ENCODE results near the gene CFAP20DC.
"Not testable (repeated sequence)": the region's sequence is repeated elsewhere in the genome, so short reads cannot be mapped to it uniquely, and the experiment has no call there.

Gene CFAP20DC

GRCh38 chr3:58707390-58707930, 342.4 kb downstream of the CFAP20DC start:
- Histone ChIP-seq H3K4me2 (ENCODE audit: insufficient read depth, low read length, poor library complexity, severe bottlenecking) (no peak overlapping the region), H4K91ac (ENCODE audit: low read depth, low read length, poor library complexity) (no peak overlapping the region), H3K4me3 (ENCODE audit: low read length in 2 of 2) (no peak overlapping the region), H2BK15ac (ENCODE audit: low read length) (no peak overlapping the region), H3K4ac (ENCODE audit: low read length) (no peak overlapping the region), H3K9ac (ENCODE audit: low read depth, low read length, poor library complexity) (no peak overlapping the region), H3K14ac (ENCODE audit: low read length) (no peak overlapping the region), H2BK5ac (ENCODE audit: low read length) (no peak overlapping the region), H2AFZ (ENCODE audit: low read length) (no peak overlapping the region), H2AK5ac (ENCODE audit: low read depth, low read length) (no peak overlapping the region), H3K23ac (ENCODE audit: low read depth, low read length, poor library complexity) (no peak overlapping the region), H4K8ac (ENCODE audit: low read depth, low read length) (no peak overlapping the region), H3K27ac (replicated peaks; ENCODE audit: low read length) (no peak overlapping the region), H3K36me3 (replicated peaks in 1 of 2; ENCODE audit: control insufficient read depth in 2 of 2, insufficient read depth in 2 of 2, low read length in 2 of 2) (no peaks in the 10 kb centered on the region), H3K79me1 (ENCODE audit: low read depth, low read length) (no peaks in the 10 kb centered on the region), H3K9me3 (replicated peaks in 1 of 2; ENCODE audit: control insufficient read depth in 2 of 2, insufficient read depth in 1 of 2, low read depth in 1 of 2, low read length in 2 of 2) (peaks cover 0 to 6% of the 10 kb centered on the region in 2 donors), H2BK120ac (ENCODE audit: low read depth, low read length) (no peak overlapping the region), H3K18ac (ENCODE audit: low read length) (no peak overlapping the region), H2BK12ac (ENCODE audit: low read length) (no peak overlapping the region), H3K27me3 (ENCODE audit: control insufficient read depth in 3 of 3, insufficient read depth in 3 of 3, low read depth in 1 of 3, low read length in 3 of 3) (no peaks in the 10 kb centered on the region), H3K4me1 (ENCODE audit: control insufficient read depth in 2 of 2, insufficient read depth in 1 of 2, low read depth in 1 of 2, low read length in 2 of 2) (peaks cover 0 to 2% of the 10 kb centered on the region in 2 donors)
- no peak for DNase-seq (ENCODE audit: low spot score)
- WGBS, 2 donors (ENCODE audit: extremely low coverage in 2 of 2, insufficient read length in 2 of 2, insufficient replicate concordance in 1 of 2): no CpG with 5 or more reads among the region's 3 CpGs

- H3K4ac ChIP-seq (ENCODE audit: low read length): no peak overlapping the region
- H3K4me3 ChIP-seq (ENCODE audit: low read length in 2 of 2): no peak overlapping the region
- H3K9me3 ChIP-seq (replicated peaks in 1 of 2; ENCODE audit: control insufficient read depth in 2 of 2, insufficient read depth in 1 of 2, low read depth in 1 of 2, low read length in 2 of 2): peaks cover 0 to 4% of the 10 kb centered on the region in 2 donors
- H3K23ac ChIP-seq (ENCODE audit: low read depth, low read length, poor library complexity): no peak overlapping the region
- H2AK5ac ChIP-seq (ENCODE audit: low read depth, low read length): no peak overlapping the region
- no peak overlapping the region for H2BK120ac ChIP-seq (ENCODE audit: low read depth, low read length)
- H3K27ac ChIP-seq (replicated peaks; ENCODE audit: low read length): no peak overlapping the region
- no peaks in the 10 kb centered on the region for H3K27me3 ChIP-seq (ENCODE audit: control insufficient read depth in 3 of 3, insufficient read depth in 3 of 3, low read depth in 1 of 3, low read length in 3 of 3)
- no CpG with 5 or more reads among the region's 2 CpGs for WGBS, 2 donors (ENCODE audit: extremely low coverage in 2 of 2, insufficient read length in 2 of 2, insufficient replicate concordance in 1 of 2)
- H2BK12ac ChIP-seq (ENCODE audit: low read length): no peak overlapping the region
- no peaks in the 10 kb centered on the region for H3K79me1 ChIP-seq (ENCODE audit: low read depth, low read length)
- DNase-seq (ENCODE audit: low spot score): no peak
- no peak overlapping the region for H3K9ac ChIP-seq (ENCODE audit: low read depth, low read length, poor library complexity)
- H4K8ac ChIP-seq (ENCODE audit: low read depth, low read length): no peak overlapping the region
- H3K4me2 ChIP-seq (ENCODE audit: insufficient read depth, low read length, poor library complexity, severe bottlenecking): no peak overlapping the region
- H3K4me1 ChIP-seq (ENCODE audit: control insufficient read depth in 2 of 2, insufficient read depth in 1 of 2, low read depth in 1 of 2, low read length in 2 of 2): peaks cover 0 to 2% of the 10 kb centered on the region in 2 donors
- no peak overlapping the region for H3K14ac ChIP-seq (ENCODE audit: low read length)
- H3K18ac ChIP-seq (ENCODE audit: low read length): no peak overlapping the region
- no peak overlapping the region for H2AFZ ChIP-seq (ENCODE audit: low read length)
- no peaks in the 10 kb centered on the region for H3K36me3 ChIP-seq (replicated peaks in 1 of 2; ENCODE audit: control insufficient read depth in 2 of 2, insufficient read depth in 2 of 2, low read length in 2 of 2)
- no peak overlapping the region for H2BK5ac ChIP-seq (ENCODE audit: low read length)
- no peak overlapping the region for H4K91ac ChIP-seq (ENCODE audit: low read depth, low read length, poor library complexity)
- no peak overlapping the region for H2BK15ac ChIP-seq (ENCODE audit: low read length)
Observed at GRCh38 chr3:58706395-58707167, 343.2 kb downstream of the CFAP20DC start.

- H3K4me1 ChIP-seq (ENCODE audit: control insufficient read depth in 2 of 2, insufficient read depth in 1 of 2, low read depth in 1 of 2, low read length in 2 of 2): peaks cover 0 to 2% of the 10 kb centered on the region in 2 donors
- no peak overlapping the region for H3K27ac ChIP-seq (replicated peaks; ENCODE audit: low read length)
- H3K36me3 ChIP-seq (replicated peaks in 1 of 2; ENCODE audit: control insufficient read depth in 2 of 2, insufficient read depth in 2 of 2, low read length in 2 of 2): no peaks in the 10 kb centered on the region
- no peak overlapping the region for H2AFZ ChIP-seq (ENCODE audit: low read length)
- no peak overlapping the region for H2BK5ac ChIP-seq (ENCODE audit: low read length)
- H3K27me3 ChIP-seq (ENCODE audit: control insufficient read depth in 3 of 3, insufficient read depth in 3 of 3, low read depth in 1 of 3, low read length in 3 of 3): no peaks in the 10 kb centered on the region
- H2BK15ac ChIP-seq (ENCODE audit: low read length): no peak overlapping the region
- H2BK120ac ChIP-seq (ENCODE audit: low read depth, low read length): no peak overlapping the region
- no peak overlapping the region for H3K4me3 ChIP-seq (ENCODE audit: low read length in 2 of 2)
- H3K4ac ChIP-seq (ENCODE audit: low read length): no peak overlapping the region
- H3K79me1 ChIP-seq (ENCODE audit: low read depth, low read length): no peaks in the 10 kb centered on the region
- no peak for DNase-seq (ENCODE audit: low spot score)
- no peak overlapping the region for H3K9ac ChIP-seq (ENCODE audit: low read depth, low read length, poor library complexity)
- no CpG with 5 or more reads among the region's 2 CpGs for WGBS, 2 donors (ENCODE audit: extremely low coverage in 2 of 2, insufficient read length in 2 of 2, insufficient replicate concordance in 1 of 2)
- no peak overlapping the region for H3K4me2 ChIP-seq (ENCODE audit: insufficient read depth, low read length, poor library complexity, severe bottlenecking)
- H2AK5ac ChIP-seq (ENCODE audit: low read depth, low read length): no peak overlapping the region
- no peak overlapping the region for H4K91ac ChIP-seq (ENCODE audit: low read depth, low read length, poor library complexity)
- no peak overlapping the region for H4K8ac ChIP-seq (ENCODE audit: low read depth, low read length)
- no peak overlapping the region for H2BK12ac ChIP-seq (ENCODE audit: low read length)
- H3K14ac ChIP-seq (ENCODE audit: low read length): no peak overlapping the region
- H3K9me3 ChIP-seq (replicated peaks in 1 of 2; ENCODE audit: control insufficient read depth in 2 of 2, insufficient read depth in 1 of 2, low read depth in 1 of 2, low read length in 2 of 2): peaks cover 0 to 2% of the 10 kb centered on the region in 2 donors
- no peak overlapping the region for H3K18ac ChIP-seq (ENCODE audit: low read length)
- no peak overlapping the region for H3K23ac ChIP-seq (ENCODE audit: low read depth, low read length, poor library complexity)
Observed at GRCh38 chr3:58704745-58705144, 345.1 kb downstream of the CFAP20DC start.

GRCh38 chr3:58704304-58704703, 345.5 kb downstream of the CFAP20DC start:
- not testable (repeated sequence) for H4K8ac ChIP-seq (ENCODE audit: low read depth, low read length); DNase-seq (ENCODE audit: low spot score); H3K14ac ChIP-seq (ENCODE audit: low read length); H4K91ac ChIP-seq (ENCODE audit: low read depth, low read length, poor library complexity); H3K4me2 ChIP-seq (ENCODE audit: insufficient read depth, low read length, poor library complexity, severe bottlenecking); H2BK5ac ChIP-seq (ENCODE audit: low read length); H3K36me3 ChIP-seq (replicated peaks in 1 of 2; ENCODE audit: control insufficient read depth in 2 of 2, insufficient read depth in 2 of 2, low read length in 2 of 2); H3K9ac ChIP-seq (ENCODE audit: low read depth, low read length, poor library complexity); H2BK120ac ChIP-seq (ENCODE audit: low read depth, low read length); H2AFZ ChIP-seq (ENCODE audit: low read length); H3K23ac ChIP-seq (ENCODE audit: low read depth, low read length, poor library complexity); H3K4ac ChIP-seq (ENCODE audit: low read length); H3K27me3 ChIP-seq (ENCODE audit: control insufficient read depth in 3 of 3, insufficient read depth in 3 of 3, low read depth in 1 of 3, low read length in 3 of 3); H2BK15ac ChIP-seq (ENCODE audit: low read length); H3K4me3 ChIP-seq (ENCODE audit: low read length in 2 of 2); H3K79me1 ChIP-seq (ENCODE audit: low read depth, low read length); H2BK12ac ChIP-seq (ENCODE audit: low read length); H3K9me3 ChIP-seq (replicated peaks in 1 of 2; ENCODE audit: control insufficient read depth in 2 of 2, insufficient read depth in 1 of 2, low read depth in 1 of 2, low read length in 2 of 2); H3K18ac ChIP-seq (ENCODE audit: low read length); H3K4me1 ChIP-seq (ENCODE audit: control insufficient read depth in 2 of 2, insufficient read depth in 1 of 2, low read depth in 1 of 2, low read length in 2 of 2); H2AK5ac ChIP-seq (ENCODE audit: low read depth, low read length); H3K27ac ChIP-seq (replicated peaks; ENCODE audit: low read length)
- WGBS, 2 donors (ENCODE audit: extremely low coverage in 2 of 2, insufficient read length in 2 of 2, insufficient replicate concordance in 1 of 2): no CpG with 5 or more reads among the region's 2 CpGs

All from neuronal stem cell (in vitro differentiated cells).